Measurements from ENCODE around the gene PRKCZ.
"Not testable (repeated sequence)": the region's sequence is repeated elsewhere in the genome, so short reads cannot be mapped to it uniquely, and the experiment has no call there.

Gene PRKCZ

GRCh38 chr1:2110738-2111673, 60.8 kb downstream of the PRKCZ start:
- WGBS, 2 experiments (ENCODE audit: insufficient coverage in 2 of 2), result 95 to 98% methylated on average over 20 to 23 of the region's 28 CpGs
- no peaks in the 10 kb centered on the region for H3K9me3 ChIP-seq (ENCODE audit: control insufficient read depth, low read length)
- peaks cover 3% of the 10 kb centered on the region for H3K4me1 ChIP-seq (ENCODE audit: control insufficient read depth, insufficient read depth, low read length, poor library complexity, severe bottlenecking)
- H3K4me3 ChIP-seq (ENCODE audit: extremely low read depth, insufficient read depth, low read length, poor library complexity, severe bottlenecking), result no peak overlapping the region
- no peaks in the 10 kb centered on the region for H3K36me3 ChIP-seq (ENCODE audit: control insufficient read depth, insufficient read depth, low read length)
- no peak overlapping the region for H3K27ac ChIP-seq (ENCODE audit: low read depth, low read length, severe bottlenecking)

- no peak overlapping the region for H3K4me3 ChIP-seq (ENCODE audit: extremely low read depth, insufficient read depth, low read length, poor library complexity, severe bottlenecking)
- H3K4me1 ChIP-seq (ENCODE audit: control insufficient read depth, insufficient read depth, low read length, poor library complexity, severe bottlenecking), result peaks cover 3% of the 10 kb centered on the region
- no peaks in the 10 kb centered on the region for H3K36me3 ChIP-seq (ENCODE audit: control insufficient read depth, insufficient read depth, low read length)
- H3K27ac ChIP-seq (ENCODE audit: low read depth, low read length, severe bottlenecking), result no peak overlapping the region
- H3K9me3 ChIP-seq (ENCODE audit: control insufficient read depth, low read length), result no peaks in the 10 kb centered on the region
- WGBS, 2 experiments (ENCODE audit: insufficient coverage in 2 of 2), result 90 to 96% methylated on average over 15 of the region's 15 CpGs
Observed at GRCh38 chr1:2111674-2112035, 61.4 kb downstream of the PRKCZ start.

- H3K9me3 ChIP-seq (ENCODE audit: control insufficient read depth, low read length), result no peaks in the 10 kb centered on the region
- WGBS, 2 experiments (ENCODE audit: insufficient coverage in 2 of 2), result 83 to 99% methylated on average over 12 to 15 of the region's 17 CpGs
Observed at GRCh38 chr1:2112280-2112701, 62.1 kb downstream of the PRKCZ start.

GRCh38 chr1:2113620-2114135, 63.5 kb downstream of the PRKCZ start:
- 97% methylated on average over 6 to 11 of the region's 15 CpGs for WGBS, 2 experiments (ENCODE audit: insufficient coverage in 2 of 2)
- Histone ChIP-seq H3K27ac (ENCODE audit: low read depth, low read length, severe bottlenecking) (no peak overlapping the region), H3K4me3 (ENCODE audit: extremely low read depth, insufficient read depth, low read length, poor library complexity, severe bottlenecking) (no peak overlapping the region), H3K36me3 (ENCODE audit: control insufficient read depth, insufficient read depth, low read length) (no peaks in the 10 kb centered on the region), H3K9me3 (ENCODE audit: control insufficient read depth, low read length) (no peaks in the 10 kb centered on the region), H3K4me1 (ENCODE audit: control insufficient read depth, insufficient read depth, low read length, poor library complexity, severe bottlenecking) (peaks cover 3% of the 10 kb centered on the region)

More at GRCh38 chr1:2112280-2112701, 62.1 kb downstream of the PRKCZ start:
- H3K4me3 ChIP-seq (ENCODE audit: extremely low read depth, insufficient read depth, low read length, poor library complexity, severe bottlenecking), result no peak overlapping the region
- no peaks in the 10 kb centered on the region for H3K36me3 ChIP-seq (ENCODE audit: control insufficient read depth, insufficient read depth, low read length)
- no peak overlapping the region for H3K27ac ChIP-seq (ENCODE audit: low read depth, low read length, severe bottlenecking)
- peaks cover 3% of the 10 kb centered on the region for H3K4me1 ChIP-seq (ENCODE audit: control insufficient read depth, insufficient read depth, low read length, poor library complexity, severe bottlenecking)

- 89 to 94% methylated on average over 14 of the region's 14 CpGs for WGBS, 2 experiments (ENCODE audit: insufficient coverage in 2 of 2)
- H3K27ac ChIP-seq (ENCODE audit: low read depth, low read length, severe bottlenecking); H3K4me1 ChIP-seq (ENCODE audit: control insufficient read depth, insufficient read depth, low read length, poor library complexity, severe bottlenecking); H3K4me3 ChIP-seq (ENCODE audit: extremely low read depth, insufficient read depth, low read length, poor library complexity, severe bottlenecking); H3K9me3 ChIP-seq (ENCODE audit: control insufficient read depth, low read length); H3K36me3 ChIP-seq (ENCODE audit: control insufficient read depth, insufficient read depth, low read length): not testable (repeated sequence)
Observed at GRCh38 chr1:2114635-2115007, 64.4 kb downstream of the PRKCZ start.

GRCh38 chr1:2115008-2115641, 64.9 kb downstream of the PRKCZ start:
- 90 to 92% methylated on average over 32 to 33 of the region's 33 CpGs for WGBS, 2 experiments (ENCODE audit: insufficient coverage in 2 of 2)
- H3K4me3 ChIP-seq (ENCODE audit: extremely low read depth, insufficient read depth, low read length, poor library complexity, severe bottlenecking), result no peak overlapping the region
- no peaks in the 10 kb centered on the region for H3K36me3 ChIP-seq (ENCODE audit: control insufficient read depth, insufficient read depth, low read length)
- H3K27ac ChIP-seq (ENCODE audit: low read depth, low read length, severe bottlenecking), result no peak overlapping the region
- H3K9me3 ChIP-seq (ENCODE audit: control insufficient read depth, low read length), result no peaks in the 10 kb centered on the region
- H3K4me1 ChIP-seq (ENCODE audit: control insufficient read depth, insufficient read depth, low read length, poor library complexity, severe bottlenecking), result peaks cover 3% of the 10 kb centered on the region

GRCh38 chr1:2115702-2116341, 65.6 kb downstream of the PRKCZ start:
- WGBS, 2 experiments (ENCODE audit: insufficient coverage in 2 of 2), result 15 to 23% methylated on average over 22 to 23 of the region's 28 CpGs
- H3K27ac ChIP-seq (ENCODE audit: low read depth, low read length, severe bottlenecking), result no peak overlapping the region
- H3K36me3 ChIP-seq (ENCODE audit: control insufficient read depth, insufficient read depth, low read length), result no peaks in the 10 kb centered on the region
- H3K4me3 ChIP-seq (ENCODE audit: extremely low read depth, insufficient read depth, low read length, poor library complexity, severe bottlenecking), result no peak overlapping the region
- peaks cover 3% of the 10 kb centered on the region for H3K4me1 ChIP-seq (ENCODE audit: control insufficient read depth, insufficient read depth, low read length, poor library complexity, severe bottlenecking)
- no peaks in the 10 kb centered on the region for H3K9me3 ChIP-seq (ENCODE audit: control insufficient read depth, low read length)

- H3K36me3 ChIP-seq (ENCODE audit: control insufficient read depth, insufficient read depth, low read length), result no peaks in the 10 kb centered on the region
- H3K9me3 ChIP-seq (ENCODE audit: control insufficient read depth, low read length), result no peaks in the 10 kb centered on the region
- 83% methylated on average over 2 of the region's 5 CpGs; no CpG with 5 or more reads in 1 of the 2 experiments for WGBS, 2 experiments (ENCODE audit: insufficient coverage in 2 of 2)
- peaks cover 3% of the 10 kb centered on the region for H3K4me1 ChIP-seq (ENCODE audit: control insufficient read depth, insufficient read depth, low read length, poor library complexity, severe bottlenecking)
- no peak overlapping the region for H3K27ac ChIP-seq (ENCODE audit: low read depth, low read length, severe bottlenecking)
- H3K4me3 ChIP-seq (ENCODE audit: extremely low read depth, insufficient read depth, low read length, poor library complexity, severe bottlenecking), result no peak overlapping the region
Observed at GRCh38 chr1:2119886-2120285, 69.7 kb downstream of the PRKCZ start.

- Histone ChIP-seq H3K4me3 (ENCODE audit: extremely low read depth, insufficient read depth, low read length, poor library complexity, severe bottlenecking) (no peak overlapping the region), H3K9me3 (ENCODE audit: control insufficient read depth, low read length) (no peaks in the 10 kb centered on the region), H3K4me1 (ENCODE audit: control insufficient read depth, insufficient read depth, low read length, poor library complexity, severe bottlenecking) (no peaks in the 10 kb centered on the region), H3K27ac (ENCODE audit: low read depth, low read length, severe bottlenecking) (no peak overlapping the region), H3K36me3 (ENCODE audit: control insufficient read depth, insufficient read depth, low read length) (no peaks in the 10 kb centered on the region)
- WGBS, 2 experiments (ENCODE audit: insufficient coverage in 2 of 2), result 96 to 98% methylated on average over 9 to 10 of the region's 14 CpGs
Observed at GRCh38 chr1:2121101-2121691, 71.0 kb downstream of the PRKCZ start.

GRCh38 chr1:2121794-2122193, 71.6 kb downstream of the PRKCZ start:
- H3K9me3 ChIP-seq (ENCODE audit: control insufficient read depth, low read length); H3K27ac ChIP-seq (ENCODE audit: low read depth, low read length, severe bottlenecking); H3K4me1 ChIP-seq (ENCODE audit: control insufficient read depth, insufficient read depth, low read length, poor library complexity, severe bottlenecking); H3K36me3 ChIP-seq (ENCODE audit: control insufficient read depth, insufficient read depth, low read length); H3K4me3 ChIP-seq (ENCODE audit: extremely low read depth, insufficient read depth, low read length, poor library complexity, severe bottlenecking): not testable (repeated sequence)
- no CpG with 5 or more reads among the region's 23 CpGs for WGBS, 2 experiments (ENCODE audit: insufficient coverage in 2 of 2)
